GM12892 (cell line): ENCODE data around the gene CCL28.

ENCODE experiments used
- POLR2A ChIP-seq: IDR thresholded peaks from 2 replicates; pipeline ENCODE4 v1.6.1; 2011; ENCODE audit warnings: low read depth, low read length, control low read depth
- POLR2AphosphoS5 ChIP-seq: IDR thresholded peaks from 2 replicates; pipeline ENCODE4 v1.6.1; 2011; ENCODE audit warnings: low read depth, low read length, control low read depth
- TAF1 ChIP-seq: IDR thresholded peaks from 2 replicates; pipeline ENCODE4 v1.6.1; 2011; ENCODE audit warnings: low read depth, mild to moderate bottlenecking, control low read depth, low read length, borderline replicate concordance

DNA sequence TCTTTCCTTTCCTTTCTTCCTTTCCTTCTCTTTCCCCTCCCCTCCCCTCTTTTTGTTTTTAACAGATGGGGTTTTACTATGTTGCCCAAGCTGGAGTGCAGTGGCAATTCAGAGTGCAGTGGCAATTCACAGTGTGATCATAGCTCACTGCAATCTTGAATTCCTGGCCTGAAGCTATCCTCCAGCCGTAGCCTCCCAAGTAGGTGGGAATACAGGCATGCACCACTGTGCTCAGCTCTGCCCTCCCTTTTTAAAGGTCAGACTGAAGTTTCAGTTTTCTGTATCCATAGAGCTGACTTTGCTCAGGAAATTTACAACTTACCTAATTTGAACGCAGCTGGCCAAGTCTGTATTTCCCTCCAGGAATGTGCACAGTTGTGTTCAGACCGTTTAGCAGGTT, 696 bp downstream of the CCL28 start:
- TF ChIP-seq POLR2A (no peak), POLR2AphosphoS5 (no peak), TAF1 (no peak)
